Measurements from ENCODE around the gene PAOX.
A peak's percentile ranks its signal among the peaks of the same experiment; 100 is the strongest.

Gene PAOX

GRCh38 chr10:133388236-133388972 lies 9.3 kb downstream of the PAOX start:
- DNase-seq: peak; percentile 7

- no peak for DNase-seq
Measured at GRCh38 chr10:133388973-133389818, 10.1 kb downstream of the PAOX start.

DNA sequence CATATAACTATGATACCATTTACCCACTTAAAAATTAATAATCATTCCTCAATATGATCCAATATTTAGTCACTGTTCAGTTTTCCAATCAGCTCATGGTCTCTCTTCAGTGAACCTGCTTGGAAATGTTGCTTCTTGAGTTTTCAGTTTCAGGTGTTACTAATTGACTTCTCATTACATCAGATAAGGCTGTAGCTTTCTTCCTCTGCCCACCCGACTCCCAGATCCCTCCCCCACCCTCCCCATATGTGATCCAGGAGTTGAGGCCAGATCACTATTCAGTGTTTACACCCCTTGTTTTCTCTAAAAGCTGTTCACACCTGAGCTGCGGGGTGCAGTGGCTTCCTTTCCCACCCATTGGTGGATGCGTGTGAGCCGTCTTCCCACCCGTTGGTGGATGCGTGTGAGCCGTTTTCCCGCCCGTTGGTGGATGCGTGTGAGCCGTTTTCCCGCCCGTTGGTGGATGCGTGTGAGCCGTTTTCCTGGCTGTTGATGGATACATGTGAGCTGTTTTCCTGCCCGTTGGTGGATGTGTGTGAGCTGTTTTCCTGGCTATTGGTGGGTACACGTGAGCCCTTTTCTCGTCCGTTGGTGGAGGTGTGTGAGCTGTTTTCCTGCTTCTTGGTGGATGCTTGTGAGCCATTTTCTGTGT lies 11.7 kb downstream of the PAOX start:
- DNase-seq: no peak

DNA sequence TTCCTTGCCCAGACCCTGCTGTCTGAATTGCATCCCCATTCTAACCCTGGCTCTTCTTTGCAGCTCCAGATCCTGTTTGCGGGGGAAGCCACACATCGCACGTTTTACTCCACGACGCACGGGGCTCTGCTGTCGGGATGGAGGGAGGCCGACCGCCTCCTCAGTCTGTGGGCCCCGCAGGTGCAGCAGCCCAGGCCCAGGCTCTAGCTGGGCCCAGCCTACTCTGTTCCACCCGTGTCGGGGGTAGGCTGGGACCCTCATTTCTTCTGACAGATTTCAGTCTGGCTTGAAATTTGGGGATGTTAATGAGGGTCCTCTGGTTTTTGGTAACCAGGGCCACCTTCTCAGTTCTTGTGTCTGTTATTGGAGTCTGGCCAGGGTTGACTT lies 12.2 kb downstream of the PAOX start:
- DNase-seq: no peak

DNA sequence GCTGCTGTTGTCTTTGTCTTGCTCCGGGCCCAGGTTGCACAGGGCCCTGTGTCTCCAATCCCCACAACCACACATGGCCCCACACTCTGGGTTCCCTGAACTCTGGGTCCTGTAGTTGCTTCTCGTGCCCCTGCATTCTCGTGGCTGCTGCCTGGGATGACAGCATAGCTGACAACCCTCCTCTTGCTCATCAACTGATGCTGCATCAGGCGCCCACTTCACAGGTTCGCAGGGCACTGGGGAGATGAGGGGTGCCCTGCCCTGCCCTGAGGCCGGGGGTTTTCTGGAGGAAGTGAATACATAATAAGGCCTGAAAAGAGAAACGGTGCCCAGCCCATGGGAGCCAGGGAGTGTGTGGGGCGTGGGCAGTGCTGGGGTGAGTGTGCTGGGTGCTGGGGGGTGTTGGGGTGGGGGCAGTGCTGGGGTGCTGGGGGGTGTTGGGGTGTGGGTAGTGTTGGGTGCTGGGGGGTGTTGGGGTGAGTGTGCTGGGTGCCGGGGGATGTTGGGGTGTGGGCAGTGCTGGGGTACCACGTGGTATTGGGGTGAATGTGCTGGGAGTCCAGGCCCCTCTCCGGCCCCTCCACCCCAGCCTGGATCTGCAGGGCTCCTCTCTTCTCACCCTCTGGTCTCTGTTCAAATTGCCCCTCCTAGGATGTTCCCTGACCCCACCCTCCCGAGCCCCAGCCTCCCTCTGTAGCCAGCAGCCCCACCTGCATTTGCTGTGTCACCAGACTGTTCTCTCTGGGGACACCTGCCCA lies 12.9 kb downstream of the PAOX start:
- no peak for DNase-seq

DNA sequence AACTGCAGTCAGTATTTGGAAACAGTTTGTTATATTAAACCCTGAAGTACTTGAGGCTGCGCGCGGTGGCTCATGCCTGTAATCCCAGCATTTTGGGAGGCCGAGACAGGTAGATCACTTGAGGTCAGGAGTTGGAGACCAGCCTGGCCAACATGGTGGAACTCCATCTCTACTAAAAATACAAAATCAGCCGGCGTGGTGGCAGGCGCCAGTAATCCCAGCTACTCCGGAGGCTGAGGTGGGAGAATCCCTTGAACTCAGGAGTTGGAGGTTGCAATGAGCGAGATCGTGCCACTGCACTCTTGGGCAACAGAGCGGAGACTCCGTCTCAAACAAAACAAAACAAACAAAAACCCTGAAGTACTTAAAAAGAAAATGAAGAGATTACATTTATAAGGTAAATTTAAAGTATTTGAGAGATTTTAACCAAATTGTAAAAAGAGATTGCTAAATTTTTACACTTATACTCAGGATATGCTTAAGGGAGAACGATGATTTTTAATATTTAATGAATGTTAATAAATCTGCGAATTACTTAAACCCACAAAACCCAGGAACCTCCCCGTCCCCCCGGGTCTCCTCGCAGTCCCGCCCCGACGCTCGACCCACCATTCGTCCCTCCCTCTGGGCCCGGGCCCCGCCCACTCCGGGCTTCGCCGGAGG lies 14.5 kb downstream of the PAOX start:
- no peak for DNase-seq

- peak; percentile 97 for DNase-seq
Measured at GRCh38 chr10:133394064-133394663, 15.1 kb downstream of the PAOX start, which contains the start of gene MTG1. Gene MTG1 (plus strand): TSS chr10:133394157. CDS start chr10:133394221, 64 bp downstream.

- no peak for DNase-seq
Measured at GRCh38 chr10:133394801-133395221, 15.7 kb downstream of the PAOX start.

DNA sequence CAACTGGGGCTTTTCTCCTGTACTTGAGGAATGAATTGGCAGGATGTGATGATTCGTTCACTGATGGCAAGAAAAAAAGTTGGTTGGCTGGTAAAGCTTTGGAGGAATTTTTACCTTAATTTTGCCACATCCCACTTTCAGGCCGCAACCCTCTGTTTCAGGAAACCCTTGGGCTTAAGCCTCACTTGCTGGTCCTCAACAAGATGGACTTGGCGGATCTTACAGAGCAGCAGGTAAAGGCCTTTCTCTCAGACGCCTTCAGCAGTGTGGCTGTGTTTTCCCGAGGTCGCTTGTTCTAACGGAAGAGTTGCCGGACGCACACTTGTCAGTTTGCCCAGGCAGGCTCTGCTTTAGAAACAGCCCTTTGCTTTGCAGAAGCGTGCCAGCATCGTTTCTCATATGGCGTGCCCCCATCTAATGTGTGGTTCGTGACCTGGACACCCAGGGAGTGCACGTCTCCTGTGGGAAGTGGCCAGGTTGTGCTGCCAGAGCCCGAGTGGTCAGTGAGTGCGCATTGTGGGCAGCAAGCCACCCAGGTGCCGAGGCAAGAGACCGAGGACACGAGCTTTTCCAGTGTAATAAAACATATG lies 17.1 kb downstream of the PAOX start:
- no peak for DNase-seq

DNA sequence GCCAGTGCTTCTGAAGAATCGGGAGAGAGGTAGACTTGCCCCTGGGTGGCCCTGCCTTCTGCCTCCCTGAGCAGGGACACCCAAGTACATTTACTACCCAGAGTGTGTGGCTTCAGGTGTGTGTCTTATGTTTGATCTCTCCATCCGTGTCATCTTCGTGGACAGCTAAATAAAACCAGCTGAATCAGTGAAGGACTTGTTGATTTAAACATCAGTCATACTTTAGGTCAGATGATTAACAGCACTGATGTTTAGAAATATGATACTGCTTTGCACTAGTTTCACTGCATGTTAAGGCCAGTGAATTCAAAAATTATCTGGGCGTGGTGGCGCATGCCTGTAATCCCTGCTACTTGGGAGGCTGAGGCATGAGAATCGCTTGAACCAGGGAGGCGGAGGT lies 18.9 kb downstream of the PAOX start:
- DNase-seq: no peak

- DNase-seq: no peak
Measured at GRCh38 chr10:133399123-133399601, 20.1 kb downstream of the PAOX start.

DNA sequence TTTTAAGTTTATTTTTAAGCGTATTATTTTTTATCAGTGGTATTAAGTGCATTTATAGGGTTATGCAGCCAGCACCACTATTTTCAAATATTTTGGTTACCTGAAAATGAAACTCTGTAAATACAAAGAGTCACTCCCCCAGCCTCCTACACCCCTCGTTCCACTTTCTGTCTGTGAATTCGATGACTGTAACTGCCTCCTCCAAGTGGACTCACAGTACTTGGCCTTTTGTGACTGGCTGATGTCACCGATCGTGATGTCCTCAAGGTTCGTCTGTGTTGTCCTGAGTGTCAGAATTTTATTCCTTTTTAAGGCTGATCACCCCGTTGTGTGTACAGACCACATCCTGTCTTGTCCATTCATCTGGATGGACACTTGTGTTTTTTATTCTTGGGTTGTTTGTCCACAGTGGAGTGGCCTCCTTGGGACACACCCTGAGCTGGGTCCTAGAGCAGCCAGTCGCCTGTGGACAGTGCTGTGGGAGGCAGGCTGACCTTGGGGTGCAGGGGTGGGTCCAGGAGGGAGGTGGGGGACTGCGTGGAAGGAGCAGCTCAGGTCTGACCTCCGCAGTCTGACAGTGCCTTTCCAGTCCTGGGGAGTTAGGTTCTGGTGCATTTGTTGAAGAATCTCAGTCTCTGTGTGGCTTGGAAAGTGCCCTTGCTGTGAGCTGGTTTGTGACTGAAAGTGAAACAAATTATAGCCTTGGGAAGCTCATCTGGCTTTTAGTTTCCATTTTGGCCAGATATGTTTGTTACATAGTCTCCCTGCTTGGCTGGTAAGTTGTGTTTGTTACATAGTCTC lies 21.8 kb downstream of the PAOX start:
- DNase-seq: no peak

DNA sequence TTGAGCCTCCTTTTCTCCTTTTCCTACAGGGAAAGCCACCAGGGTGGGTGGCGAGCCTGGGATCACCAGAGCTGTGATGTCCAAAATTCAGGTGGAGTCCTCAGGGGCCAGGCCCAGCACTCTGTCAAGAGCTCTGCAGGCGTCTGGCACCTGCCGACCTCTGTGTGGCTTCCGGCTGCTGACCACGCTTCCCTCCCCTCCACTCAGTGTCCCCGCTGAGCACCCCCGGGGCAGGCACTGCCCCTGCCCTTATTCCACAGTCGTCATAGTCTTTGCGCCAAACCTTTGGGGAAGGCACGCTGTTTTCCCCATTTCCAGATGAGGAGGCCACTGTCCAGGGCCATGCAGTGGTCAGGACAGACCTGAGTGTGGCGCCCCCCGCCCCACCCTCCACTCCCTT lies 22.4 kb downstream of the PAOX start:
- no peak for DNase-seq

DNA sequence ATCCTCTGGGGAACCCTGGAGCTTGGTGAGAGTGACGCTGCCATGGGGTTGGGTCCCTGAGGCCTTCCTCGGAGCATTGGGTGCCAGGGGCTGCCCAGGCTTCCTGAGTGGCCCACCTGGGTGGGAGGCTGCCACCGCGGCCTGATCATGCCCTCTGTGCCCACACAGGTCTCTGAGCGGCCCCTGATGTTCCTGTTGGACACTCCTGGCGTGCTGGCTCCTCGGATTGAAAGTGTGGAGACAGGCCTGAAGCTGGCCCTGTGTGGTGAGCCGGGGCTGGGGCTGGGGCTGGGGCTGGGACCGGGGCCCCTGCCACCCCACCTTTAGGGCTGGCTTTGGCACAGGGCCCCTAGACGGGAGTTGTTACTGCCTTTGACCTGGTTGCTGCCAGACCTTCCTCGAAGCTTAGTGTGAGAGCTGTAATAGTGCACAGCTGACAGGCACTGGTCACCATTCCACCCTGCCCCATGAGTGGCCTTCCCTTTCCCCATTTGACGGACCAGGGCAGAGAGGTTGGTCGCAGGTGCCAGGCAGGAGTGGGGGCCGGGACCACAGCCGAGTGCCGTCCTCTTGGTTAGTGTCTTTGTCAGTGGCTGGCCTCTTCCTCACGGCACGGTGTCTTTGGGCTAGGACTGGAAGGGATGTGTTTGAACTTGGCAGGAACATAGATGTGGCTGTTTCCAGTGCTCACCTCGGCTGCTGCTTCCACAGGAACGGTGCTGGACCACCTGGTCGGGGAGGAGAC lies 23.1 kb downstream of the PAOX start:
- DNase-seq: no peak

- no peak for DNase-seq
Measured at GRCh38 chr10:133403359-133403758, 24.3 kb downstream of the PAOX start.

GRCh38 chr10:133403784-133404183 lies 24.7 kb downstream of the PAOX start:
- no peak for DNase-seq

- no peak for DNase-seq
Measured at GRCh38 chr10:133405272-133405671, 26.2 kb downstream of the PAOX start.

DNA sequence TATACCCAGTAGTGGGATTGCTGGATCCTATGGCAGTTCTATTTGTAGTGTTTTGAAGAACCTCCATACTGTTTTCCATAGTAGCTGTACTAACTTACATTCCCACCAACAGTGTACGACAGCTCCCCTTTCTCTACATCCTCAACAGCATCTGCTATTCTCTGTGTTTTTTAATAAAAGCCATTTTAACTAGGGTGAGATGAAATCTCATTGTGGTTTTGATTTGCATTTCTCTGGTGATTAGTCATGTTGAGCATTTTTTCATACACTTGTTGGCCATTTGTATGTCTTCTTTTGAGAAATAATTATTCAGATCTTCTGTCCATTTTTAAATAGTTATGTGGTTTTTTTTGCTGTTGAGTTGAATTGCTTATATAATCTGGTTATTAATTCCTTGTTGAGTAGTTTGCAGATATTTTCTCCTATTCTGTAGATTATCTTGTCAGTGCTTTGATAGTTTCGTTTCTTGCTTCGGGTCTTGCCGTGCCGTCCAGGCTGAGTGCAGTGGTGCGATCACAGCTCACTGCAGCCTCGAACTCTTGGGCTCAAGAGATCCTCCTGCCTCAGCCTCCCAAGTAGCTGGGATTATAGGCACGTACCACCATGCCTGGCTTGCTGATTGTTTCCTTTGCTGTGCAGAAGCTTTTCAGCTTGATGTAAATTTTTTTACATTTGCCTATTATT lies 26.9 kb downstream of the PAOX start:
- no peak for DNase-seq

All from midbrain (tissue), 1 donor.